Measurements from ENCODE around the gene CLEC12A. TPM values are rescaled to one million over a fixed set of nuclear protein-coding genes. Genes with fewer than 3 reads are reported as not detected.
"Not testable (repeated sequence)": the region's sequence is repeated elsewhere in the genome, so short reads cannot be mapped to it uniquely, and the experiment has no call there.

CLEC12A gene
- total and polyA plus RNA-seq, 4 experiments from 2014 or later: 0.22 TPM; not detected in 3

- Histone ChIP-seq H3K27me3 (ENCODE audit: insufficient read depth, low read length) (no peaks in the 10 kb centered on the region), H3K4me3 (ENCODE audit: low read length in 2 of 2) (no peak overlapping the region), H3K4me1 (ENCODE audit: insufficient read depth, low read length) (peaks cover 32% of the 10 kb centered on the region), H3K9me3 (ENCODE audit: control insufficient read depth in 1 of 2, low read length in 2 of 2) (no peaks in the 10 kb centered on the region), H3K36me3 (ENCODE audit: insufficient read depth, low read length) (no peaks in the 10 kb centered on the region), H3K27ac (ENCODE audit: low read depth, low read length) (no peak overlapping the region)
- no peak for DNase-seq
- H3K4me3 Mint-ChIP-seq: no peak overlapping the region
- POLR2A ChIA-PET (ENCODE audit: partially characterized antibody): no interaction called here
- H3K9me3 Mint-ChIP-seq: no peaks in the 10 kb centered on the region
- H3K4me1 Mint-ChIP-seq: peaks cover 29 to 45% (median 36%) of the 10 kb centered on the region in 4 donors
- no peaks in the 10 kb centered on the region for H3K27me3 Mint-ChIP-seq
- no peaks in the 10 kb centered on the region for H3K36me3 Mint-ChIP-seq
- intact Hi-C loops (cut with micrococcal nuclease): no loop called here
- H3K27ac Mint-ChIP-seq: no peak overlapping the region
- CTCF ChIA-PET (ENCODE audit: partially characterized antibody): no interaction called here
These were observed 23.5 kb upstream of the CLEC12A start for GRCh38 chr12:9947674-9948073.

GRCh38 chr12:9948606-9949296, 22.5 kb upstream of the CLEC12A start:
- CTCF ChIA-PET (ENCODE audit: partially characterized antibody): interaction anchor here (0.6 to 1.7 kb wide), 6 partner anchors 9 to 205 kb away, joined by 3 read pairs; partner anchors contain the start of gene CLEC2B
- Histone ChIP-seq H3K4me3 (ENCODE audit: low read length in 2 of 2) (no peak overlapping the region), H3K27me3 (ENCODE audit: insufficient read depth, low read length) (no peaks in the 10 kb centered on the region), H3K27ac (ENCODE audit: low read depth, low read length) (no peak overlapping the region), H3K9me3 (ENCODE audit: control insufficient read depth in 1 of 2, low read length in 2 of 2) (no peaks in the 10 kb centered on the region), H3K36me3 (ENCODE audit: insufficient read depth, low read length) (no peaks in the 10 kb centered on the region), H3K4me1 (ENCODE audit: insufficient read depth, low read length) (peaks cover 32% of the 10 kb centered on the region)
- no peak overlapping the region for H3K27ac Mint-ChIP-seq
- no peak overlapping the region for H3K4me3 Mint-ChIP-seq
- H3K9me3 Mint-ChIP-seq: no peaks in the 10 kb centered on the region
- POLR2A ChIA-PET (ENCODE audit: partially characterized antibody): no interaction called here
- H3K4me1 Mint-ChIP-seq: peaks cover 28 to 41% (median 31%) of the 10 kb centered on the region in 4 donors
- H3K27me3 Mint-ChIP-seq: no peaks in the 10 kb centered on the region
- intact Hi-C loops (cut with micrococcal nuclease): no loop called here
- H3K36me3 Mint-ChIP-seq: no peaks in the 10 kb centered on the region
- DNase-seq: no peak

GRCh38 chr12:9951026-9951675, 20.1 kb upstream of the CLEC12A start:
- POLR2A ChIA-PET (ENCODE audit: partially characterized antibody): no interaction called here
- Histone ChIP-seq H3K4me3 (ENCODE audit: low read length in 2 of 2) (no peak overlapping the region), H3K9me3 (ENCODE audit: control insufficient read depth in 1 of 2, low read length in 2 of 2) (no peaks in the 10 kb centered on the region), H3K27ac (ENCODE audit: low read depth, low read length) (no peak overlapping the region), H3K4me1 (ENCODE audit: insufficient read depth, low read length) (peaks cover 32% of the 10 kb centered on the region), H3K36me3 (ENCODE audit: insufficient read depth, low read length) (no peaks in the 10 kb centered on the region), H3K27me3 (ENCODE audit: insufficient read depth, low read length) (no peaks in the 10 kb centered on the region)
- H3K4me3 Mint-ChIP-seq: peak overlapping the region in 6 of 8 donors; percentile 7 to 73 (median 36)
- H3K4me1 Mint-ChIP-seq: peaks cover 25 to 34% (median 29%) of the 10 kb centered on the region in 4 donors
- CTCF ChIA-PET (ENCODE audit: partially characterized antibody): interaction anchor here (1.0 kb wide), 1 partner anchor 33 kb away, joined by 4 read pairs; no protein-coding TSS in a partner anchor
- H3K27me3 Mint-ChIP-seq: no peaks in the 10 kb centered on the region
- intact Hi-C loops (cut with micrococcal nuclease): no loop called here
- DNase-seq: peak; percentile 36 to 61 (median 49)
- no peaks in the 10 kb centered on the region for H3K9me3 Mint-ChIP-seq
- peak overlapping the region in 6 of 7 donors; percentile 22 to 65 (median 49) for H3K27ac Mint-ChIP-seq
- H3K36me3 Mint-ChIP-seq: no peaks in the 10 kb centered on the region

- intact Hi-C loops (cut with micrococcal nuclease); H3K27ac Mint-ChIP-seq; POLR2A ChIA-PET (ENCODE audit: partially characterized antibody); CTCF ChIA-PET (ENCODE audit: partially characterized antibody); DNase-seq; H3K36me3 Mint-ChIP-seq; H3K9me3 ChIP-seq (ENCODE audit: control insufficient read depth in 1 of 2, low read length in 2 of 2); H3K27ac ChIP-seq (ENCODE audit: low read depth, low read length); H3K27me3 ChIP-seq (ENCODE audit: insufficient read depth, low read length); H3K36me3 ChIP-seq (ENCODE audit: insufficient read depth, low read length); H3K27me3 Mint-ChIP-seq; H3K9me3 Mint-ChIP-seq; H3K4me3 ChIP-seq (ENCODE audit: low read length in 2 of 2); H3K4me3 Mint-ChIP-seq: not testable (repeated sequence)
- peaks cover 41% of the 10 kb centered on the region for H3K4me1 ChIP-seq (ENCODE audit: insufficient read depth, low read length)
- H3K4me1 Mint-ChIP-seq: peaks cover 35 to 48% (median 43%) of the 10 kb centered on the region in 4 donors
These were observed 18.1 kb upstream of the CLEC12A start for GRCh38 chr12:9952954-9953729.

GRCh38 chr12:9957834-9958233, 13.4 kb upstream of the CLEC12A start:
- peak in 4 of 5 donors; percentile 10 to 34 (median 24) for DNase-seq
- H3K4me1 Mint-ChIP-seq: peaks cover 16 to 36% (median 27%) of the 10 kb centered on the region in 4 donors
- H3K36me3 Mint-ChIP-seq: no peaks in the 10 kb centered on the region
- H3K4me3 Mint-ChIP-seq: peak overlapping the region in 4 of 8 donors; percentile 28 to 72 (median 60)
- Histone ChIP-seq H3K9me3 (ENCODE audit: control insufficient read depth in 1 of 2, low read length in 2 of 2) (no peaks in the 10 kb centered on the region), H3K36me3 (ENCODE audit: insufficient read depth, low read length) (no peaks in the 10 kb centered on the region), H3K4me3 (ENCODE audit: low read length in 2 of 2) (no peak overlapping the region), H3K27me3 (ENCODE audit: insufficient read depth, low read length) (no peaks in the 10 kb centered on the region), H3K4me1 (ENCODE audit: insufficient read depth, low read length) (peaks cover 15% of the 10 kb centered on the region), H3K27ac (ENCODE audit: low read depth, low read length) (no peak overlapping the region)
- H3K27ac Mint-ChIP-seq: no peak overlapping the region
- ChIA-PET CTCF (ENCODE audit: partially characterized antibody) (interaction anchor here (0.6 kb wide), 1 partner anchor 1241 kb away, joined by 3 read pairs; no protein-coding TSS in a partner anchor), POLR2A (ENCODE audit: partially characterized antibody) (no interaction called here)
- intact Hi-C loops (cut with micrococcal nuclease): no loop called here
- no peaks in the 10 kb centered on the region for H3K27me3 Mint-ChIP-seq
- H3K9me3 Mint-ChIP-seq: no peaks in the 10 kb centered on the region

GRCh38 chr12:9960590-9960989, 10.6 kb upstream of the CLEC12A start:
- Histone ChIP-seq H3K4me3 (ENCODE audit: low read length in 2 of 2) (no peak overlapping the region), H3K27me3 (ENCODE audit: insufficient read depth, low read length) (no peaks in the 10 kb centered on the region), H3K4me1 (ENCODE audit: insufficient read depth, low read length) (peaks cover 15% of the 10 kb centered on the region), H3K36me3 (ENCODE audit: insufficient read depth, low read length) (no peaks in the 10 kb centered on the region), H3K27ac (ENCODE audit: low read depth, low read length) (no peak overlapping the region), H3K9me3 (ENCODE audit: control insufficient read depth in 1 of 2, low read length in 2 of 2) (no peaks in the 10 kb centered on the region)
- DNase-seq: no peak
- no peaks in the 10 kb centered on the region for H3K9me3 Mint-ChIP-seq
- H3K36me3 Mint-ChIP-seq: no peaks in the 10 kb centered on the region
- peaks cover 15 to 34% (median 27%) of the 10 kb centered on the region in 4 donors for H3K4me1 Mint-ChIP-seq
- H3K27ac Mint-ChIP-seq: no peak overlapping the region
- POLR2A ChIA-PET (ENCODE audit: partially characterized antibody): no interaction called here
- H3K27me3 Mint-ChIP-seq: no peaks in the 10 kb centered on the region
- no peak overlapping the region for H3K4me3 Mint-ChIP-seq
- CTCF ChIA-PET (ENCODE audit: partially characterized antibody): no interaction called here
- intact Hi-C loops (cut with micrococcal nuclease): no loop called here

GRCh38 chr12:9961106-9961505, 10.1 kb upstream of the CLEC12A start:
- CTCF ChIA-PET (ENCODE audit: partially characterized antibody): no interaction called here
- no peaks in the 10 kb centered on the region for H3K36me3 Mint-ChIP-seq
- peaks cover 15 to 30% (median 25%) of the 10 kb centered on the region in 4 donors for H3K4me1 Mint-ChIP-seq
- Histone ChIP-seq H3K4me1 (ENCODE audit: insufficient read depth, low read length) (peaks cover 15% of the 10 kb centered on the region), H3K27me3 (ENCODE audit: insufficient read depth, low read length) (no peaks in the 10 kb centered on the region), H3K36me3 (ENCODE audit: insufficient read depth, low read length) (no peaks in the 10 kb centered on the region), H3K9me3 (ENCODE audit: control insufficient read depth in 1 of 2, low read length in 2 of 2) (no peaks in the 10 kb centered on the region), H3K4me3 (ENCODE audit: low read length in 2 of 2) (no peak overlapping the region), H3K27ac (ENCODE audit: low read depth, low read length) (no peak overlapping the region)
- intact Hi-C loops (cut with micrococcal nuclease): no loop called here
- H3K27me3 Mint-ChIP-seq: no peaks in the 10 kb centered on the region
- no peak for DNase-seq
- no peaks in the 10 kb centered on the region for H3K9me3 Mint-ChIP-seq
- no peak overlapping the region for H3K27ac Mint-ChIP-seq
- POLR2A ChIA-PET (ENCODE audit: partially characterized antibody): no interaction called here
- no peak overlapping the region for H3K4me3 Mint-ChIP-seq
